ENCODE results near the gene CCDC69.
"Not testable (repeated sequence)": the region's sequence is repeated elsewhere in the genome, so short reads cannot be mapped to it uniquely, and the experiment has no call there.

Gene CCDC69

DNA sequence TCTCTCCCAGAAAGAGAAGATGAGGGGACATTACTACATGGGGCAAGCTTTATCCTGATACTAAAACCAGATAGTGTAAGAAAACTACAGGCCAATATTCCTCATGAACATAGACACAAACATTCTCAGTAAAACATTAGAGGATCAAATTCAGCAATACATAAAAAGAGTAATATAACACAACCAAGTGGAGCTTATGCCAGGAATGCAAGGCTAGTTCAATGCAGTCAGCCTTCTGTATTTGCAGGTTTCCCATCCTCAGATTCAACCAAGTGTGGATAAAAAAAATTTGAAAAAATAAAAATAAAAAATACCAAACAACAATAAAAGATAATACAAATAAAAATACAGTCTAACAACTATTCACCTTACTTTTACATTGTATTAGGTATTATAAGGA, 31.3 kb downstream of the CCDC69 start:
- DNase-seq (ENCODE audit: low spot score), result no peak

DNA sequence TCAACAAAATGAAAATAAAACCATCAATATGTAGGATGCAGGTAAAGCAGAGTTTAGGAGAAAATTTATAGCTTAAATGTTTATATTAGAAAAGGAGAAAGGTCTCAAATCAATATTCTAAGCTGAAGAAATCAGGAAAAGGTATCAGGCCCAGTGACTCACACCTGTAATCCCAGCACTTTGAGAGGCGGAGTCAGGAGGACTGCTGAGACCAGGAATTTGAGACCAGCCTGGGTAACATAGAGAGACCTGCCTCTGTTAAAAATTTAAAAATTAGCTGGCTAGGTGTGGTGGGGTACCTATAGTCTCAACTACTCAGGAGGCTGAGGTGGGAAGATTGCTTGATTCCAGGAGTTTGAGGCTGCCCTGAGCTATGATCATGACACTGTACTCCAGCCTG, 32.2 kb downstream of the CCDC69 start:
- no peak for DNase-seq (ENCODE audit: low spot score)

DNA sequence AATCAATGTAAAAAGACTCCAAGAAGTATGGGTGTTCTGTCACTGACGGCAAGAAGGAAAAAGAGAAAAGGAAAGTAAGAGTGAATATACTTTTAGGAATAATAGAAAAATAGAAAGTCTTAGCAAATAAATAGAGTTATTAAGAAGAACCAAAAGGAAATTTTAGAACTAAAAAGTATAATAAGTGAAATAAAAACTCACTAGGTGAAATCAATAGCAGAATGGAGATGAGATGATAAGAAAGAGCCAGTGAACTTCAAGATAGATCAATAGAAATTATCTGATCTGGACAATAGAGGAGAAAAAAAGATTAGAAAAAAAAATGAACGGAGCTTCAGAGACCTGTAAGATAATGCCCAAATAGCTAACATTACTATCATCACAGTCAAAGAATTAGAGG, 34.7 kb downstream of the CCDC69 start:
- DNase-seq (ENCODE audit: low spot score), result no peak

DNA sequence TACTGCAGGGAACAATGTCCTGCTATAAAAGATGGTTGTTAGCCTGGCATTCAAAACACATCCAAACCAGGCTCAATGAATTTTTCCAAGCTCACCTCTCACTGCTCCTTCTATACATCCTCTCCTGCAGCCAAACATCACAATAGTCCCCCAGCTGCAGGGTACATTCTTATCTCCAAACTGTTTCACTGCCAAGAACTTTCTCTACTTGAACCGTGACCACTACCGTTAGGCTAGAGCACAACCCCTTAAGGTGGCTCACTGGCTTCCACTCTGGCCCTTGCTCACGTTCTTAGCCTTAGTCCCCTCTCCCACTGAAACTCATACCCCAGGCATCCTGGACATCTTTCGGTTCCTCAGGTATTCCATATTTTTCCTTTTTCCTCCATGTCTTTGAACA, 37.4 kb downstream of the CCDC69 start:
- DNase-seq (ENCODE audit: low spot score), result no peak

DNA sequence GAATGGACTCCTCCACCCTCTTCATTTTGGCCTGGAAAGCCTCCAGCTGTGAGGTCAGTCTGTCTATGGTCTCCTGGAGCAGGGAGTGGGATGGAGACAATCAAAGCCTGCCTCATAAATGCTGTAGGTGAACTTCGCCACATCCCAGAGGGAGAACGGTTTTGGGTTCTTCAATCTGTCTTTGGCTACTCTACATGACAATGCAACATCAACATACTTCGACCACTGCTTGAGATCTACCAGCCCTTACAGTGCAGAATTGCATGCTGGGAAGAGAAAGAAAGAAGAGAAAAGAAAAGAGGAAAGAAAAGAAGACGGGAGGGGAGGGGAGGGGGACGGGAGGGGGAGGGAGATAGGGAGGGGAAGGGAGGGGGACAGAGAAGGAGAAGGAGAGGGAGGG, 37.8 kb downstream of the CCDC69 start:
- DNase-seq (ENCODE audit: low spot score), result no peak

DNA sequence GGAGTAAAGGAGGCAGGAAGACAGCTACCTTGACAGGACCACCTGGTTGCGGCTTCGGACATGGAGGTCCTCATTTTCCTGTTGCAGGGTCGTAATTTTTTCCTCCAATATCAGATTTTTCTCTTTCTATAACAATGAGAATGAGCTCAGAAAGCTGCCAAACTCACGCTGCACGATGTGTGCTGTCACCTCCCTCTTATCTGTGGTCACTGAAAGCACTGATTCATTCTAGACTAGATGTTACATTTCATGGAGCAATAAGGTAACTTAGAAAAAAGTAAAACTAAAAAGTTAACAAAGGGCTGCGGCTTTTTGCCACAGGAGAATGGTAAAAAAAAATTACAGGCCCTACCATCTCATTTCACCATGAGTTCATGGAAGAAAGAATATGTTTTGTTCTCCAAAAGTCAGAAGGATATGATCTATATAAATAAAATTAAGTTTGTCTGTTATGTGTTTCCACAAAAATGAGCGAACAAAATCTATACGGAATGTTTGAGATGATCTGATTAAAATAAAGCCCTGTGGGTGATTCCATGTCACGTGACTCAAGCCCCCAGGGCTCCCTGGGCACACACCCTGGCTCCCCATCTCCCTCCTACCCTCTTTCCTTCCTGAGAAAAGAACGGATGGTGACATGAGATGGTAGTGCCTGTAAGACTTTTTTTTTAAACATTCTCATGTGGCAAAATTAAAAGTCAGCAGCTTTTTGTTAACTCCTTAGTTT, 39.4 kb downstream of the CCDC69 start:
- DNase-seq (ENCODE audit: low spot score), result no peak

DNA sequence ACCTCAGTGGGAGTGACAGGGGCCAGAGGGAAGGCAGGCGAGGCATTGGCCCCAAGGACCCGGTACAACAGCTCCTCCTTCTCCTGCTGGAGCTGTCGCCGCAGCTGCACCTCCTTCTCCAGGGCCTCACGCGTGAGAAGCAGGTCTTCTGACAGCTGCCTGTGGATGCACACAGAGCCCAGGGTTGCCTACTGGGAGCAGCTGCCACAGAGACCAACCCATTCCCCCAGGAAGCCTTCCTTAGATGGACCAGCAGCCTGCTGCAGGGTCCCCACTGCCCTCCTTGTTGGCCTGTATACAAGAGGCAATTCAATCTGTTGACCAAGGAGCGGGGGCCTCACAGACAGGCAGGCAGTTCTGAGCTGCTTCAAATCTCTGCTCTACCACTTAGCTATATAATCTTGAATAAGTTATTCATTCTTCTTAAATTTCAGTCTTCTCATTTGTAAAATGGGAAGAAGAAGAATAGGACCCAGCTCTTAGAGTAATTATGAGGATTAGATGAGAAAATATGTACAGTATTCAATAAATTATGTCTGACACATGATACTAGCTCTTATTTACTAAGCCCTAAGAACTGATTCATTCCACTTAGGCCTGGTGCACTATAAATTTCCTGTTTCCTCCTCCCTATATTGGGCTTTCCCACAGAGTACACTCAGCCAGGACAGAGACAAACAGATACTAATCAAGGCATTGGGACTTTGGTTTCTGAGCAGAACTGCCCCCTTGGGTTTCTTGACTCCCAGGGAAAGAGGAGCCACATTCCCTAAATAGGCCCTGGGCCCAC, 40.2 kb downstream of the CCDC69 start:
- DNase-seq (ENCODE audit: low spot score), result no peak

DNA sequence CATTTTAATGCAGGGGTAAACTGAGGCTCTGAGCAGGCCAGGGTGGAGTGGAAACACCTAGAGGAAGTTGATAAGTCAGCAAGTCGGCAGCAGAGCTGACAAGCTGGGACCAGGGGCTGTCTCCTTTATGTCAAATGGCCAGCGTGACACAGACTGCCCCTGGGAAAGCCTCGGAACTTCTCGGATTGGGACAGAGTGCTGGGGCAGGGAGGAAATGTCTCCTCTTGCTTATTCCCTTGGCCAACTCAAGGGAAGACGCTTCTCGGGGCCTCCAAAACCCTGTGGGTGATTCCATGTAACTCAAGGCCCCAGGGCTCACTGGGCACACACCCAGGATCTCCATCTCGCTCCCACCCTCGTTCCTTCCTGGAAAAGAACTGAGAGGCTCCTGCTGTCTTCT, 40.9 kb downstream of the CCDC69 start:
- no peak for DNase-seq (ENCODE audit: low spot score)

DNA sequence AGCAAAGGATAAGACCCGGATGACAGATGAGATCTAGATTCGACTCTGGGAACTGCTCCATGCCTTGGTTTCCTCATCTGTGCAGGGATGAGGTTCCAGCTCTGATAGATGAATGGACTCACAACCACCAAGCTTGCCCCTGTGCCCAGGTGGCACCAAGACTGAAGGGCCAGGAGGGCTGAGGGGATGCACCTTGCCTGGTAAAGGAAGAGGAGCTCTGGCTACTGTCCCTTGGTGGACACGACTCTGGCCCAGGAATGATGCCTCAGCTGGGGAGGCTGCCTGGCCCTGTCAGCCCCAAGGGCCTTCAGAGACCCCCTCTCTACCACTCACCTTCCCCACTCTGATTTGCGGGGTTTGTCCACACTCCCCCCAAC, 41.4 kb downstream of the CCDC69 start:
- no peak for DNase-seq (ENCODE audit: low spot score)

DNA sequence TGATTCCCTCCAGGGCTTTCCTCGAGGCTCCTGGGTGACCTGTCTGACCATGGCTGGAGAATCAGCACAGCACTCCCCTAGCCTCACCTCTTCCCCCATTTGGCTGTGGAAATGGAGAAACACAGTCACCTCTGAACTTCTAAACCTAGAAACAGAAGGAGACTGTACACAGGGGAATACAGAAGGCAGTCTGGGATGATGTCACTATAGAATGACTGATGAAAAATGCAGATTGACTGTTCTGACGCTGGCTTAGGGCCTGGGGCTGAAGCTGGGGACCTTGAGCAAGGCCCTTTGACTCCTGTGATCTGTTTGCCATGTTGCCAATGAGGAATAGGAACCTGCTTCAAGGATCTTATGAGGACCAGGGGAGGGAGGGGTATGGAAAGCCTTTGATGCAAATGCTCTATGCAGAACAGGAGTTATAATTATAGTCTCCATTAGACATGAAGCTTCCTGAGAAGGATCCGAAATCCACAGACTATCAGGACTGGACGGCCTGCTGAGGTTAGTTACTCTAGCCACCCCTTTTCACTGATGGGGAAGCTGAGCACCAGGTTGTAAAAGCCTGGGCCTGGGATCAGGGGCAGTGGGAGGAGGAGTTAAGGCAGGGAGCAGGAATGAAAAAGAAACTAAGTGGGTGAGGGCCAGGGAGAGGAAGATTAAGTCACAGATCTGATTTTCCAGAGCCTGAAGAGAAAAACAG, 41.9 kb downstream of the CCDC69 start:
- no peak for DNase-seq (ENCODE audit: low spot score)

DNA sequence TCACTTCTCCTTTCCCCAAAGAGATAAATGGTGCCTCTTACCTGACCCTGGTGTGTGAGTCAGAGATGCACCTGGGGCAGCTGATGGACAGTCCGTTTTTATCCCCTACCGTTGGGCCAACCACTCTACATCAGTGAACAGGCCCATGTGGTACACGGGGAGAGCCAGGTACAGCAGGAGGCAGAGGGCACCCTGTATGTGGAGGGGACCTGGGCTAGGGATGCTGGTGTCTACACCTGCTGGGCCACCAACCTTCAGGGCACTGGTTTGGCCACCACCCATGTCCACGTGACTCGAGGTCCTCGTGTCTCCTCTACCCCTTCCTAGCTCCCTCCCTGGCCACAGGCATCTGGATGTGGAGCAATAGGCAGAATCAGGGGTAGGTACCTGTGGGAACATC, 43.6 kb downstream of the CCDC69 start:
- DNase-seq (ENCODE audit: low spot score), result no peak

DNA sequence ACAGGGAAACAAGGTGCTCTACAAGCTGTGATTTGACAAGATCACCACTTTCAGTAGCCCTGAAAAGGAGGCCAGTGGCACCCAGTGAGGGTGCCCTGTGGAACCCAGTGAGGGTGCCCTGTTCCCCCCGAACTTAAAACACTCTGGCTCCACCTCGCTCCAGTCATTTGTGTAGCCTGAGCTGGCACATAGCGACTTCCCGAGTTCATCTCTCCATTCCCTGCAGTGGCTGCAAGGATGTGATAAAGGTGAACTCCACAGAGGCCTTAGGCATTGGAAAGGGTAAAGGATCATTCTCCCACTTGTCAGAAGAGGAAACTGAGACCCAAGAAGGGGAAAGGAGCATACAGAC, 44.4 kb downstream of the CCDC69 start:
- DNase-seq (ENCODE audit: low spot score), result no peak

DNA sequence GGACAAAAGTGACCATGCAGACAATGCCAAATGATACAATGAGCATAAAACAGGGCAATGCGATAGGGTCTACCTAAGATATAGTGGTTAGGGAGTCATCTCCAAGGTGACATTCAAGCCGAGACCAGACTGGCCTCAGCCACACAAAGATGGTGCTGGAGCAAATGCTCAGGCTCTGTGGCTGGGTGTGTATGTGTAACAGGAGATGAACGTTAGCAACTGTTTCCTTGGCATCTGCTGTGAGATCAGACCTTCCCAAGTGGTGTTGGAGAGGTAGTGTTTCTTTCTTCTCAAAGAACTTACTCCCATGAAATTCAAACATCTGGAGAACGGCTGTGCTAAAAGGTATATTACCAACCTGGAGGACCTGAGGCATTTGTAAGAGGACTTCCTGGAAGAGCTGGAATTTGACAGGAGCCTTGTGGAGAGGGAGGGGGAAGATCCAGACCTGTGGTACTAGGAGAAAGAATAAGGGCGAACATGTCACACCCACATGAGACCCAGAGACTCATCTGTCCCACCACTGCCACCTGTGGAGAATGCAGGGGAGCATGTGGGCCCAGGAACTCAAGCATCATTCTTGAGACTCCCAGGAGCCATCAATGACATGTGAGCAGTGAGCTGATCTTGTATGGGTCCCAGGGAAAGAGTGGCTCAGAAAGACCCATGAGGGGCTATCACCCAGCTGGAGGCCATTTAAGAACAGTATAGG, 45.0 kb downstream of the CCDC69 start:
- DNase-seq (ENCODE audit: low spot score), result no peak

DNA sequence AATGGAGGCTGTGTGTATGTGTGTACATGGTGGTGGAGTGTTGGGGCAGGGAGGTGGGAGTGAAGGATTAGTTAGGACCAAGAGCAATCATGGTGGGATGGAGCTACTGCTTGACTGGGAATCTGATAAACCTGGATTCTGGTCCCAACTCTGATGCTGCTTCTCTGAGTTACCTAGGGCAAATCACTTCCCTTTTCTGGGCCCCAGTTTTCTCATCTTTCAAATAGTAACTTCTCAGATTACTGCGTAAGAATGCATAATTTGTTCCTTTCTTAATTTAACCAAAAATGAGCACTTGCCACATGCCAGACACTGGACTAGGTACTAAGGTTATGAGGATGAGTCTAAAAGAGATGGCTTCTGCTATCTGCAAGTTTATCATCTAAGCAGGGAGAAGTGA, 45.5 kb downstream of the CCDC69 start:
- no peak for DNase-seq (ENCODE audit: low spot score)

DNA sequence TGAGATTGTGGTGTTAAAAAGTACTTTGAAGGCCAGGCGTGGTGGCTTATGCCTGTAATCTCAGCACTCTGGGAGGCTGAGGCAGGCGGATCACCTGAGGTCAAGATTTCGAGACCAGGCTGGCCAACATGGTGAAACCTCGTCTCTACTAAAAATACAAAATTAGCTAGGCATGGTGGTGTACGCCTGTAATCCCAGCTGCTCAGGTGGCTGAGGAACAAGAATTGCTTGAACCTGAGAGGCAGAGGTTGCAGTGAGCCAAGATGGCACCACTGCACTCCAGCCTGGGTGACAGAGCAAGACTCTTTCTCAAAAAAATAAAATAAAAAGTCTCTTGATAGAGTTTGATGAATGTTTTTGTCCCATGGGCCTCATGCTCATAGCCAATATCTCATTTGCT, 47.6 kb downstream of the CCDC69 start:
- not testable (repeated sequence) for DNase-seq (ENCODE audit: low spot score)

DNA sequence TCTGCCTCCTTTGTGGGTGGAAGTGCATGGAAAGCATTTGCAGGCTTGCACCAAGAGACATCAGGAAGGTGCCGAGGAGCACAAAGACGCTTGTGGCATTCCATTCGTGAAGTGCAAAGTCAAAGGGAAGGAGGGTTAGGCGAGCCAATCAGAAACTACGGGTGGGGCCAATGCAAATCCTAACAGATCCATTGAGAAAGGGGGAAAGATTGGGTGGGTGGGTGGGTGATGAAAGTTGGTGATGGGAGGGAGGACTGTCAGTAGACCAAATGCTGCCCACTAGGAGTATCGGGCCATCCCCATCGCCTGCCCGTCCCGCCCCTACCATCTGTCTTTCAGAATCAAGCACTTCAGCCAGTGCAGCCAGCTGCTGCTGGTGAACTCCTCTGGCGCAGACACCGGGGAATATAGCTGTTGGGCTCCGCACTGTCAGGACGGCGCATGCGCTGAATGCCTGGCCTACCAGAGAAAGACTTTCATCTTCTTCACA, 49.2 kb downstream of the CCDC69 start:
- DNase-seq (ENCODE audit: low spot score), result no peak

DNA sequence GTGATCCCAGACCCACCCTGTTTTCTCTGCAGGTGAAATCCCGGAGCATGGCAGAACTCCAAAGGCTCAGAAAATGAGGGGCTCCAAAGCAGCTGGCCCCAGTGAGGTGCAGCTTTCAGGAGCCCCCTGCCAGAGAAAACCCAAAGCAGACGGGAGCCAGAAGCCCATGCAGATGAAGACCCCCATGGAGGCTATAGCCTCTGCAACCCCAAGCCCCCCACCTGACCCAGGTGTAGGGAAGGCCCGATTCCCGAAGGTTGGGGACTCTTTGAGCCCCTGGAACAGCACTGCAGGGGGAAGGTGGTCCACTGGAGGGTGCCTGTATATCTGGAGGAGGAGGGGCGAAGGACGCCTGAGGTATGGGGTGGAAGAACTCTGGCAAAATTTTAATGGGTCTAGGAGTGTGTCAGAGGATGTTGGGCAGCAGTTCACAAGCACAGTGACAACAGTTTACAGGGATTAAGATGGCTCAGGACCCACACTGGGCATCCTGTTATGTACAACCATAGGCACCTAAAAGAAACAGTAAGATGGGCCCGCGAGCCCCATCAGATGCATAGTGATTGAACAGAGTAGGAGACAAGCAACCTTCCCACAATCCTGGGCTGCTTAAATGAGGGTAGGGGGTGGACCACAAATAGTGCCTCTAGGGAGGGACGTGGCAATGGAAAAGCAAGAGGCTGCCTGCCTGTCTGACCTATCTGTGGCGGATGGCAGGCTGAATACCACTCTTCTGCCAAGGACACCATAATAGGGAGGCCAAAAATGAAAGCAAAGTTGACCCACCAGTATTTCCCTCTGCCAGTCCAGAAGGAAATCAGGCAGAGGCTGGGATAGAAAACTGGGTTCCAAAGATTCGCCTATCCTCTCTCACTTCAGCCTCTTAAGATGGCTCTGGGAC, 49.9 kb downstream of the CCDC69 start:
- DNase-seq (ENCODE audit: low spot score), result no peak

DNA sequence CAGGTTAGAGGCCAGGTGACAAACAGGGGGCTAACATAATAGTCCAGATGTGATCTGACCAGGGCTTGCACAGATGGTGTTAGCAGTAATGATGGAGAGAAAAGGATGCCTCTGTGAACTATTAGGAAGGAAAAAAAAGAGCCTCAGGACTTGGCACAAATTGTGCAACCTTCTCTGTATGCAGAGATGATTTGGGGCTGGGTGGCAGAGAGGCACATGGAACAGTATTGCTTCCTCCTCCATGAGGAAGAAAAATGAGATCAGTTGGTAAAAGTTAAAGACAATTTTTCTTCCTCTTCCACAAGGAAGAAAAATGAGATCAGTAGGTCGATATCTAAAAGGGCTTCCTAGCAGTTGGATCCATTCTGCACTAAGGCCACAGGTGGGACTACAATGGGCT, 52.4 kb downstream of the CCDC69 start:
- no peak for DNase-seq (ENCODE audit: low spot score)

DNA sequence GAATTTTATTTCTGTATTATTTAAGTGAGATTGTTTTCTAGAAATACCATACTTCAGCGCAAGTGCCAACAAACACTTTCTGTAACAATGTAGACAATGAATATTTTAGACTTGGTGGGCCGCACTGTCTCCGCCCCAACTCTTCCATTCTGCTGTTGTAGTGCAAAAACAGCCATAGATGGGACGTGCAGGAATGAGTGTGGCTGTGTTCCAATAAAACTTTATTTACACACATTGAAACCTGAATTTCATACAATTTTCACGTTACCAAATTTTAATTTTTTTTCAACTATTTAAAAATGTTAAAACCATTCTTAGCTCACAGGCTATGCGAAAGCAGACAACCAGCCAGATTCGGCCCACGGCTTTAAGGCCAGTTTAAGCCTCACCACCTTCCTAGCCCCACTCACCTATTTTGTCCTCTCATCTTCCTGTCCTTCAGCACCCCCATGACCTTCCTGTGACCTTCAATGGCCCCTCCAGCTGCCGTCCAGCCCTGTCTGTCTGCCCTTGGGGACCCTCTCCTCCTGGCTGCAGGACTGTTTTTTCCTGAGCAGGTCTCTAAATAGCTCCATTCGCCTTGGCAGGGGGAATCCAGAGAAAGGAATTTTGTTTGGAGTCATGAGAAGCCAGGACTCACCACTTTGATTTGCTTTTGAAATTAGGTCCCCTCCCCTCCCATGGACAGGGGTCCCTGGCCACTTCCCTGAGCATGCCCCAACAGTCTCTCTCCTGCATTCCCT, 55.1 kb downstream of the CCDC69 start:
- DNase-seq (ENCODE audit: low spot score), result no peak

DNA sequence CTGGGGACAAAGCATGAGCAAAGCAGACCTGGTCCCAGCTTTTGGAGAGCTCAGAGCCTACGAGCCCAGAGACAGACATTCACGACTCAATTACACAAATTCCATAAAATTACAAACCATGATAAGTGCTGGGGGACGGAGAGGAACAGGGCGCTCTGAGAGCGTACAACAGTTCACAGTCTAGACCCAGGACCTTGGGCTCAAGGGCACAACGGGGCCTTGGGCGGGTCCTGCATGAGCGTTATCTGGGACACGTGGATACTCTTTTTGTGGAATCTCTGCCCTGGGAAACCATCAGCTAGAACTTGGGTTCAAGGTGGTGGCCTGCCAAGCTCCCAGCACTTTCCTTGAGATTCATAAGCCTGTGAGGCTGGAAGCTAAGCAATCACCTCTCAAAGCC, 56.9 kb downstream of the CCDC69 start:
- no peak for DNase-seq (ENCODE audit: low spot score)

Measured in CD4-positive, alpha-beta T cell treated with Interleukin-15 for 4 hours (primary cell).